ENCODE data around the gene STK17B.

STK17B gene

DNA sequence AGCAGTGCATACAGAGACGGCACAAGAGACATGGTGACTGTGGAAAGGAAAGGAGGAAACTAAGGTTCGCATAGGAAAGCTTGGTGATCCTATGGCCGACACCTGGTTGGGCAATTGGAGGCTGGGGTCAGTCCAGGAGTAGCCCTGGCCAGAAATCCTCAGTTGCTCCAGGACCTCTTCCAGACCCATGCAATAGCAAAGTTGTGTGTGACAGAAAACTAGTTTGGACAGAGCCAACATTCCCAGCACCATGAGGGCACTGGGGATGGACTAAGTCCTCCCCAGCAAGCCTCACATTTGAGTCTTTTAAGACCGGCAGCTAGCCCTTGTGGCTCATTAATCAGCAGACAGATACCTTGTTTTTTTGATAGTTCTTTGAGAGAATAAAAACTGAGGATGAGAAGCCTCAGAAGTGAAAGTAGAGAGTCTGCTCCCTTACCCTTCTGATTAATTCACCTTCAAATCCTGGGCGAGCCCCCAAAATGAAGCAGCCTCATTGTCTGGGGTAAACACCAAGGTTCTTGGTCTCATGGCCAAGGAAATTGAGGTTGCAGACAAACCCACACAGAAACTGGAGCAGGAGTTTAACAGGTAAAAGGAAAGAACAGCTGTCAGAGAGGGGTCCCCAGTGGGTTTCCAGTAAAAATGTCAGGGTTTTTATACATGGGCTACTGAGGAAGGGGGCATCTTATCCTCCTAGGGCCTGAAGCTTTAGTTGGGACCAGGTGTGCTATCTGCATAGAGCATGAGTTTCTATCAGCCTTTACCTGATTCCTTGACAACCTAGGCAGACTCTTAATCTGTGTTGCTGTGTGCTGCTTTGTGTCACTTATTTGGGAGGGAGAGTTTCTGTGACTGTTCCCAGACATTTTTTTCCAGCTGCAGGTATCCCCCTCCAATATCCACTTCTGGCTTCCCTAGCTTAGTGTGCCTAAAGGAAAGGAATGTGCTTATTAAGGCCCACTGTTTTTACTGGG lies 39.1 kb downstream of the STK17B start:
- Histone ChIP-seq H4K20me1 (ENCODE audit: control insufficient read depth, insufficient read depth, low read depth, low read length) (no peaks in the 10 kb centered on the region), H3K4me1 (ENCODE audit: control insufficient read depth, low read length) (peaks cover 15% of the 10 kb centered on the region), H3K27me3 (ENCODE audit: control insufficient read depth, low read length) (no peaks in the 10 kb centered on the region), H3K9me3 (ENCODE audit: control insufficient read depth, insufficient read depth, low read length) (peaks cover 39% of the 10 kb centered on the region), H3K79me2 (ENCODE audit: control insufficient read depth, low read length) (no peaks in the 10 kb centered on the region), H3K9me2 (replicated peaks; ENCODE audit: control insufficient read depth, low read length) (no peaks in the 10 kb centered on the region), H3K27ac (ENCODE audit: low read depth, low read length) (peak overlapping the region; percentile 35), H3F3A (ENCODE audit: control insufficient read depth, insufficient read depth) (peaks cover 56% of the 10 kb centered on the region), H3K4me2 (ENCODE audit: low read length) (peak overlapping the region; percentile 20; the same call in 1 of the 2 replicates), H3K4me3 (ENCODE audit: low read length) (no peak overlapping the region), H3K36me3 (ENCODE audit: control insufficient read depth, low read length) (peaks cover 55% of the 10 kb centered on the region)
- no peak for TF ChIP-seq EZH2phosphoT487 (IDR thresholded peaks at IDR 0.05; ENCODE audit: borderline replicate concordance, low read length)
- TF ChIP-seq, protein P1, sequence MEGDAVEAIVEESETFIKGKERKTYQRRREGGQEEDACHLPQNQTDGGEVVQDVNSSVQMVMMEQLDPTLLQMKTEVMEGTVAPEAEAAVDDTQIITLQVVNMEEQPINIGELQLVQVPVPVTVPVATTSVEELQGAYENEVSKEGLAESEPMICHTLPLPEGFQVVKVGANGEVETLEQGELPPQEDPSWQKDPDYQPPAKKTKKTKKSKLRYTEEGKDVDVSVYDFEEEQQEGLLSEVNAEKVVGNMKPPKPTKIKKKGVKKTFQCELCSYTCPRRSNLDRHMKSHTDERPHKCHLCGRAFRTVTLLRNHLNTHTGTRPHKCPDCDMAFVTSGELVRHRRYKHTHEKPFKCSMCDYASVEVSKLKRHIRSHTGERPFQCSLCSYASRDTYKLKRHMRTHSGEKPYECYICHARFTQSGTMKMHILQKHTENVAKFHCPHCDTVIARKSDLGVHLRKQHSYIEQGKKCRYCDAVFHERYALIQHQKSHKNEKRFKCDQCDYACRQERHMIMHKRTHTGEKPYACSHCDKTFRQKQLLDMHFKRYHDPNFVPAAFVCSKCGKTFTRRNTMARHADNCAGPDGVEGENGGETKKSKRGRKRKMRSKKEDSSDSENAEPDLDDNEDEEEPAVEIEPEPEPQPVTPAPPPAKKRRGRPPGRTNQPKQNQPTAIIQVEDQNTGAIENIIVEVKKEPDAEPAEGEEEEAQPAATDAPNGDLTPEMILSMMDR (IDR thresholded peaks at IDR 0.05; ENCODE audit: low read depth, low read length, poor library complexity, severe bottlenecking) = no peak

DNA sequence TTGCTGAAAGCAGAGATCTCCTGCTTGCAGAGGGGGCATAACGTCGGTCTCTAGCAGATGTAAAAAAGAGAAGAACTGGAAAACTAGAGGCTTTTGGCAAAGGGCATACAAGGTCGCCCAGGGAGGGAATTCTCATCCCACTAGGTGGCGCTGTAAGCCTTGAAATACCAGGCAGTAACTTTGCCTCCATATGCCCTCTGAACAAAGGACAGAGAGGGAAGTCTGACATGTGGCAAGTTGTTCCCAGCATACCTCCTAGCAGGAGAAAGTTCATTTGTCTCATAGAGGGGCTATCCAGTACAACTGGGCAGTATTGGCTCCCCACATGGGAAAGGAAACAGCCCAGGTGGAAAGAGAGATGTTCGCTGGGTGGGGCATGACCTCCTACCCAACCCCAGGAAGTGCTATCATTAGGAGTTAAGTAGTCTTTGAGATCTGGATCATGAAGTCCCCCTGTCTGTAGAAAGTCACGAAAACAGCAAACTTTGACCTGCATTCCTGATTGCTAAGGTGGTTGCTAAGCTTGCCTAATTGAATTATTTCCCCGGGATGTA lies 39.9 kb downstream of the STK17B start:
- Histone ChIP-seq H4K20me1 (ENCODE audit: control insufficient read depth, insufficient read depth, low read depth, low read length) (no peaks in the 10 kb centered on the region), H3K27ac (ENCODE audit: low read depth, low read length) (peak overlapping the region; percentile 35), H3K4me2 (ENCODE audit: low read length) (peak overlapping the region; percentile 20; the same call in 1 of the 2 replicates), H3K4me1 (ENCODE audit: control insufficient read depth, low read length) (peaks cover 15% of the 10 kb centered on the region), H3K27me3 (ENCODE audit: control insufficient read depth, low read length) (no peaks in the 10 kb centered on the region), H3K9me3 (ENCODE audit: control insufficient read depth, insufficient read depth, low read length) (peaks cover 41% of the 10 kb centered on the region), H3K9me2 (replicated peaks; ENCODE audit: control insufficient read depth, low read length) (no peaks in the 10 kb centered on the region), H3K36me3 (ENCODE audit: control insufficient read depth, low read length) (peaks cover 47% of the 10 kb centered on the region), H3K79me2 (ENCODE audit: control insufficient read depth, low read length) (no peaks in the 10 kb centered on the region), H3F3A (ENCODE audit: control insufficient read depth, insufficient read depth) (peaks cover 48% of the 10 kb centered on the region), H3K4me3 (ENCODE audit: low read length) (no peak overlapping the region)
- no peak for TF ChIP-seq EZH2phosphoT487 (IDR thresholded peaks at IDR 0.05; ENCODE audit: borderline replicate concordance, low read length)
- TF ChIP-seq, protein P1 (IDR thresholded peaks at IDR 0.05; ENCODE audit: low read depth, low read length, poor library complexity, severe bottlenecking) = peak; percentile 83

GRCh38 chr2:196130039-196130825 lies 41.1 kb downstream of the STK17B start:
- Histone ChIP-seq H3K79me2 (ENCODE audit: control insufficient read depth, low read length) (no peaks in the 10 kb centered on the region), H4K20me1 (ENCODE audit: control insufficient read depth, insufficient read depth, low read depth, low read length) (no peaks in the 10 kb centered on the region), H3F3A (ENCODE audit: control insufficient read depth, insufficient read depth) (peaks cover 38% of the 10 kb centered on the region), H3K9me3 (ENCODE audit: control insufficient read depth, insufficient read depth, low read length) (peaks cover 41% of the 10 kb centered on the region), H3K36me3 (ENCODE audit: control insufficient read depth, low read length) (peaks cover 36% of the 10 kb centered on the region), H3K9me2 (replicated peaks; ENCODE audit: control insufficient read depth, low read length) (no peaks in the 10 kb centered on the region), H3K4me1 (ENCODE audit: control insufficient read depth, low read length) (peaks cover 15% of the 10 kb centered on the region), H3K27me3 (ENCODE audit: control insufficient read depth, low read length) (no peaks in the 10 kb centered on the region), H3K4me2 (ENCODE audit: low read length) (no peak overlapping the region), H3K4me3 (ENCODE audit: low read length) (no peak overlapping the region), H3K27ac (ENCODE audit: low read depth, low read length) (no peak overlapping the region)
- TF ChIP-seq EZH2phosphoT487 (IDR thresholded peaks at IDR 0.05; ENCODE audit: borderline replicate concordance, low read length) = no peak
- TF ChIP-seq, protein P1 (IDR thresholded peaks at IDR 0.05; ENCODE audit: low read depth, low read length, poor library complexity, severe bottlenecking) = peak; percentile 8
